SK-N-SH treated with all-trans-retinoic acid at 6 μM for 48 hours (cell line): ENCODE results near the gene CPT2.
"Not testable (repeated sequence)": the region's sequence is repeated elsewhere in the genome, so short reads cannot be mapped to it uniquely, and the experiment has no call there.

ENCODE experiments used
- ATAC-seq: fragments of 200-7000 bp; cut with Tn5 transposase; 3 replicates; pipeline ENCODE4 v1.9.1; 2020; ENCODE audit warnings: mild to moderate bottlenecking, moderate library complexity
- BACH2 ChIP-seq: fragments of 250-450 bp; sonication (Bioruptor Pico); IDR thresholded peaks from 2 replicates; pipeline ENCODE4 v1.9.0; 2021; ENCODE audit warnings: mild to moderate bottlenecking, borderline replicate concordance
- CREB5 ChIP-seq: fragments of 250-450 bp; sonication (Bioruptor Pico); IDR thresholded peaks from 2 replicates; pipeline ENCODE4 v1.5.1; 2020; ENCODE audit warnings: low read depth, mild to moderate bottlenecking, moderate library complexity
- CSDC2 ChIP-seq: fragments of 250-450 bp; sonication (Bioruptor Pico); IDR thresholded peaks from 2 replicates; pipeline ENCODE4 v1.5.0; 2020; ENCODE audit warnings: mild to moderate bottlenecking, moderate library complexity
- CSRNP3 ChIP-seq: fragments of 250-450 bp; sonication (Bioruptor Pico); IDR thresholded peaks from 2 replicates; pipeline ENCODE4 v1.5.1; 2021; ENCODE audit warnings: mild to moderate bottlenecking, moderate library complexity
- ESRRG ChIP-seq: fragments of 250-450 bp; sonication (Bioruptor Pico); IDR thresholded peaks from 2 replicates; pipeline ENCODE4 v1.6.1; 2021; ENCODE audit warnings: mild to moderate bottlenecking
- POU6F1 ChIP-seq: fragments of 250-450 bp; sonication (Bioruptor Pico); IDR thresholded peaks from 2 replicates; pipeline ENCODE4 v1.8.0; 2021; ENCODE audit warnings: low read depth, mild to moderate bottlenecking, moderate library complexity, borderline replicate concordance
- PPARA ChIP-seq: fragments of 250-450 bp; sonication (Bioruptor Pico); IDR thresholded peaks from 2 replicates; pipeline ENCODE4 v1.5.0; 2020; ENCODE audit warnings: mild to moderate bottlenecking, borderline replicate concordance
- SNAI2 ChIP-seq: fragments of 250-450 bp; sonication (Bioruptor Pico); IDR thresholded peaks from 2 replicates; pipeline ENCODE4 v1.5.0; 2020; ENCODE audit warnings: mild to moderate bottlenecking, moderate library complexity
- TCF4 ChIP-seq: fragments of 250-450 bp; sonication (Bioruptor Pico); IDR thresholded peaks from 2 replicates; pipeline ENCODE4 v1.8.0; 2021; ENCODE audit warnings: mild to moderate bottlenecking, moderate library complexity, borderline replicate concordance
- TOX ChIP-seq: fragments of 250-450 bp; sonication (Bioruptor Pico); IDR thresholded peaks from 2 replicates; pipeline ENCODE4 v1.8.0; 2021; ENCODE audit warnings: mild to moderate bottlenecking, moderate library complexity, borderline replicate concordance
- TSHZ2 ChIP-seq: fragments of 250-450 bp; sonication (Bioruptor Pico); IDR thresholded peaks from 2 replicates; pipeline ENCODE4 v1.5.0; 2020; ENCODE audit warnings: mild to moderate bottlenecking, moderate library complexity
- ZFP3 ChIP-seq: fragments of 250-450 bp; sonication (Bioruptor Pico); IDR thresholded peaks from 2 replicates; pipeline ENCODE4 v1.5.0; 2020; ENCODE audit warnings: mild to moderate bottlenecking, moderate library complexity
- ZFP30 ChIP-seq: fragments of 450-650 bp; formaldehyde crosslinking; IDR thresholded peaks from 2 replicates; pipeline ENCODE4 v1.5.0; 2022; ENCODE audit warnings: mild to moderate bottlenecking, moderate library complexity
- ZNF565 ChIP-seq: fragments of 450-650 bp; formaldehyde crosslinking; conservative IDR thresholded peaks from 2 replicates; pipeline ENCODE4 v1.5.0; 2020; ENCODE audit warnings: low read depth, mild to moderate bottlenecking, moderate library complexity
- ZNF70 ChIP-seq: fragments of 450-650 bp; formaldehyde crosslinking; IDR thresholded peaks from 2 replicates; pipeline ENCODE4 v1.5.0; 2020; ENCODE audit warnings: mild to moderate bottlenecking, moderate library complexity
- ZNF8 ChIP-seq: fragments of 450-650 bp; formaldehyde crosslinking; IDR thresholded peaks from 2 replicates; pipeline ENCODE4 v1.5.0; 2020; ENCODE audit warnings: mild to moderate bottlenecking, moderate library complexity

CPT2 gene

GRCh38 chr1:53198241-53198651 is 1.6 kb downstream of the CPT2 start:
- TF ChIP-seq ZFP3 (CRISPR knock-in tag) (no peak), SNAI2 (CRISPR knock-in tag) (no peak), ZNF70 (CRISPR knock-in tag) (no peak), CSRNP3 (CRISPR knock-in tag) (no peak), TCF4 (CRISPR knock-in tag) (no peak), ZNF565 (no peak), BACH2 (CRISPR knock-in tag) (no peak), CREB5 (CRISPR knock-in tag) (no peak)
- ATAC-seq: no peak

- no peak for TF ChIP-seq SNAI2 (CRISPR knock-in tag)
- TF ChIP-seq TCF4 (CRISPR knock-in tag): no peak
- TF ChIP-seq ZFP30 (CRISPR knock-in tag): no peak
- no peak for TF ChIP-seq ESRRG (CRISPR knock-in tag)
- no peak for TF ChIP-seq ZNF70 (CRISPR knock-in tag)
- TF ChIP-seq PPARA (CRISPR knock-in tag): no peak
- no peak for TF ChIP-seq POU6F1 (CRISPR knock-in tag)
- TF ChIP-seq BACH2 (CRISPR knock-in tag): no peak
- TF ChIP-seq TSHZ2 (CRISPR knock-in tag): no peak
- TF ChIP-seq CSRNP3 (CRISPR knock-in tag): no peak
- no peak for TF ChIP-seq CREB5 (CRISPR knock-in tag)
- ATAC-seq: no peak
Measured at GRCh38 chr1:53203466-53203865, 6.8 kb downstream of the CPT2 start.

GRCh38 chr1:53205496-53205895 is 8.9 kb downstream of the CPT2 start:
- ATAC-seq: not testable (repeated sequence)

GRCh38 chr1:53206083-53206685 is 9.6 kb downstream of the CPT2 start:
- not testable (repeated sequence) for ATAC-seq

- no peak for ATAC-seq
- no peak for TF ChIP-seq SNAI2 (CRISPR knock-in tag)
- no peak for TF ChIP-seq BACH2 (CRISPR knock-in tag)
- TF ChIP-seq CSDC2 (CRISPR knock-in tag): no peak
- TF ChIP-seq ZFP3 (CRISPR knock-in tag): no peak
- no peak for TF ChIP-seq ZNF8 (CRISPR knock-in tag)
- TF ChIP-seq ZFP30 (CRISPR knock-in tag): no peak
- TF ChIP-seq PPARA (CRISPR knock-in tag): no peak
- no peak for TF ChIP-seq TOX
- TF ChIP-seq TCF4 (CRISPR knock-in tag): no peak
- no peak for TF ChIP-seq TSHZ2 (CRISPR knock-in tag)
Measured at GRCh38 chr1:53206735-53207379, 10.2 kb downstream of the CPT2 start.
